A549 treated with AZD9567 at 1 μM for 4 hours (cell line): ENCODE measurements around the gene CELA1. TPM values are rescaled to one million over a fixed set of nuclear protein-coding genes. Genes with fewer than 3 reads are reported as not detected.

Experiments used
- total RNA-seq: library from RNA; stranded (reverse); fragments of 200-300 nt; extraction: Qiagen RNA extraction; gene quantifications from 5 replicates; pipeline ENCODE4 v1.2.3, GENCODE V29; 2022; ENCODE audit not compliant: insufficient read depth

CELA1 gene
- not detected in 5 replicates for total RNA-seq

DNA sequence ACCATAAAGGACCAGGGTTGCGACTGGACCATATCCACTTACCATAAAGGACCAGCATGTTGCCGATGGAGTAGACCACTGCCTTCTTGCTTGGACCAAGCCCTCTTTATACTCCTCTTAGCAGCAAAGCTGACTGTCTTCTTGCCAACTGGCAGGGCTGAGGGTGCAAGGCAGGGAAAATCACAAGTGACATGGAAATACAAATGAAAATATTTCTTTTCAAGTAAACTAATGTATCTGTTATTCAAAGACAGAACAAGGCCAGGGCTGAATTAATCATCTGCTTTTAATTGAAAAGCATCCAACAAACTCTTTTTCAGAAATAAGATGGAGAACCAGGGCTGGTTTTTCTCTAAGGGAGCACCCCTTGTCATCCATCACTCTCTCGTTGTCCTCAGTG is at the start of gene CELA1:
Gene CELA1, minus strand, starts transcription at position 99 of the 400 bp plus-strand sequence. Its CDS starts 41 bp downstream, at position 58.

DNA sequence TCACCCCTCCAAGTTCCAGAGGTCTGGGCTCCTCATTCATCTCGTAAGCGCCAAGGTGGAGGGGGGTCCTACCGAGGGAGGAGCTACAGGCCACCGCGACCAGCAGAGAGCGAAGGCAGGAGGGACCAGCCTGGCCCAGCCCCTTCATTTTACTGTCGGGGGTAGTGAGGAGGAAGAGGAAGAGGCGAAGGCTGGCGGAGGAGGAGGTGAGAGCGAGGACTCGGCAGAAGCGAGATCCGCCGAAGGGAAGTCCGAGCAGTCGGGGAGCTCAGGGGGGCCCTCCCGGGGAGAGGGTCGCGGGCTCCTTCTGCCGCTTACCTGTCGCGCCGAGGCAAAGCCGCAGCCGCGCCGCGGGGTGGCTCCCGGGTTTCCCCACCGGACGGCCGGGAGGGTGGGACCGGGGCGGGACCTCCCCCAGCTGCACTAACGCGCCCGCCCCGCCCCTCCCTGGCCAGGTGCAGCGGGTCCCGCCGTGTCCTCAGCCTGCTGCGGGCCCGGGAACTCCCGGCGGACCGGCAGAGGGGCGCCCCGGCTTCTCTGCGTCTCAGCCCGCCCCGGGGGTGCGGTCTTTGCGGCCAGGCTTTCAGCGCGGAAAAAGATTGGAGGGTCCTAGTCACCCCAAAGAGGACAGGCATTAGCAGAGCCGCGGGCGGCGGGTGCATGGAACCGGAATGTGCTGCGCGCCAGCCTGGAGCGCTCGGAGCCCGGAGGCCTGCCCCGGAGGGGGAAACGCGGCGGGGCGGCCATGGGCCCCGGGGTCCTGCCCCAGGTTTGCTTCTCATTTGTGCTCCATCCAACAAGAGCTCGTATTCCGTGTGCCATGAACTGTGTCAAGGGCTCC is 45.0 kb upstream of the CELA1 start, which contains the start of gene GALNT6:
Gene GALNT6, minus strand, starts transcription at position 124 of the 841 bp plus-strand sequence. CDS start 11,625 bp downstream, outside the sequence.

GRCh38 chr12:51323966-51324895 is 22.2 kb downstream of the CELA1 start, which contains the start of gene BIN2:
TSS of gene BIN2 (minus strand) at chr12:51324174. CDS start at chr12:51324102, 72 bp downstream.

Other genes starting within 250 kb of the CELA1 start
- gene TFCP2, start 173.5 kb downstream of the CELA1 start, total RNA-seq = 19.4 to 31.1 TPM (median 20.3 TPM) in 5 replicates
- gene POU6F1, start 128.6 kb downstream of the CELA1 start, total RNA-seq = 1.2 to 2.5 TPM (median 1.5 TPM) in 5 replicates
- 301 to 328 TPM (median 310 TPM) in 5 replicates for gene DAZAP2, start 107.9 kb downstream of the CELA1 start, total RNA-seq
- 11.3 to 24.4 TPM (median 21.8 TPM) in 5 replicates for gene SMAGP, start 76.3 kb downstream of the CELA1 start, total RNA-seq
- gene BIN2, start 22.5 kb downstream of the CELA1 start, total RNA-seq = 0.07 to 0.09 TPM in 2 of 5 replicates, not detected in the others
- gene GALNT6, start 44.7 kb upstream of the CELA1 start, total RNA-seq = 2.1 to 3.5 TPM (median 2.8 TPM) in 5 replicates
- 0.82 to 2.2 TPM (median 1.1 TPM) in 5 replicates for gene SLC4A8, start 78.2 kb upstream of the CELA1 start, total RNA-seq
- gene SCN8A, start 244.6 kb upstream of the CELA1 start, total RNA-seq = 0.94 to 2.0 TPM (median 1.7 TPM) in 5 replicates